C4-2B (cell line): ENCODE data around the gene GSTO1.
A peak's percentile ranks its signal among the peaks of the same experiment; 100 is the strongest.

Experiments used
- H3K27ac ChIP-seq: fragments of 450-650 bp; 2 replicates; pipeline ENCODE4 v1.5.1; 2017
- CTCF ChIP-seq: fragments of 450-650 bp; conservative IDR thresholded peaks from 2 replicates; pipeline ENCODE4 v1.5.1; 2017; ENCODE audit warnings: mild to moderate bottlenecking
- ZFX ChIP-seq: fragments of 450-650 bp; IDR thresholded peaks from 2 replicates; pipeline ENCODE4 v1.6.1; 2017

Gene GSTO1

GRCh38 chr10:104306897-104307296, 52.2 kb downstream of the GSTO1 start:
- TF ChIP-seq CTCF (no peak), ZFX (no peak)
- H3K27ac ChIP-seq = peak overlapping the region; percentile 3; the same call in 1 of the 2 replicates

GRCh38 chr10:104307576-104308438, 53.1 kb downstream of the GSTO1 start:
- TF ChIP-seq ZFX (no peak), CTCF (no peak)
- H3K27ac ChIP-seq = 0 out of 2 replicates have a peak overlapping the region, but pooled peaks have one; percentile 3

GRCh38 chr10:104308439-104308903, 53.8 kb downstream of the GSTO1 start:
- H3K27ac ChIP-seq = no peak overlapping the region
- TF ChIP-seq CTCF (no peak), ZFX (no peak)

- peak overlapping the region; percentile 67 for H3K27ac ChIP-seq
- no peak for TF ChIP-seq ZFX
- no peak for TF ChIP-seq CTCF
Observed at GRCh38 chr10:104309980-104310978, 55.6 kb downstream of the GSTO1 start.

GRCh38 chr10:104311184-104311720, 56.6 kb downstream of the GSTO1 start:
- TF ChIP-seq ZFX (no peak), CTCF (no peak)
- peak overlapping the region; percentile 67 for H3K27ac ChIP-seq

- no peak overlapping the region for H3K27ac ChIP-seq
- TF ChIP-seq ZFX (no peak), CTCF (no peak)
Observed at GRCh38 chr10:104314591-104315485, 60.1 kb downstream of the GSTO1 start.
